IMR-90 (cell line): ENCODE results near the gene CST9. TPM values are rescaled to one million over a fixed set of nuclear protein-coding genes. Genes with fewer than 3 reads are reported as not detected.

Experiments
- ATAC-seq: fragments of 200-7000 bp; cut with Tn5 transposase; 2 replicates; pipeline ENCODE4 v1.9.1; 2020; ENCODE audit warnings: low read depth, mild to moderate bottlenecking, moderate library complexity
- BruUV-seq: library from RNA; stranded (reverse); fragments of 400-500 nt; replicated peaks from 2 replicates; lab custom pipeline; 2021; lab: Mats Ljungman, UMichigan
- CTCF ChIA-PET: fragments of 300-600 bp; formaldehyde crosslinking; extraction: SDS; loops from one replicate; lab custom pipeline; 2021; ENCODE audit warnings: antibody characterized with exemption; lab: Yijun Ruan, JAX
- POLR2A ChIA-PET: fragments of 300-600 bp; sonication (Branson Sonifier 250); formaldehyde crosslinking; loops from one replicate; lab custom pipeline; 2022; ENCODE audit warnings: antibody characterized with exemption; ENCODE audit not compliant: unreplicated experiment; lab: Charles Lee
- DNase-seq: peaks from one replicate; pipeline ENCODE4 v3.0.0; 2013
- H2AFZ ChIP-seq: replicated peaks from 2 replicates; pipeline ENCODE3; 2013; ENCODE audit warnings: low read length, mild to moderate bottlenecking; ENCODE audit not compliant: poor library complexity
- H2AK5ac ChIP-seq: 2 replicates; pipeline ENCODE4 v1.6.1; 2013; ENCODE audit warnings: low read depth, low read length, inconsistent platforms
- H2AK9ac ChIP-seq: replicated peaks from 2 replicates; pipeline ENCODE3; 2013; ENCODE audit warnings: mild to moderate bottlenecking, low read depth, low read length, moderate library complexity; ENCODE audit not compliant: poor library complexity
- H2BK120ac ChIP-seq: 2 replicates; pipeline ENCODE4 v1.6.1; 2013; ENCODE audit warnings: low read depth, low read length, inconsistent platforms
- H2BK15ac ChIP-seq: 3 replicates; pipeline ENCODE4 v1.6.1; 2013; ENCODE audit warnings: low read depth, low read length, inconsistent platforms
- H2BK20ac ChIP-seq: 2 replicates; pipeline ENCODE4 v1.6.1; 2013; ENCODE audit warnings: low read depth, mild to moderate bottlenecking, inconsistent platforms, low read length, moderate library complexity
- H2BK5ac ChIP-seq: 2 replicates; pipeline ENCODE4 v1.6.1; 2013; ENCODE audit warnings: mild to moderate bottlenecking, low read depth, low read length, inconsistent platforms; ENCODE audit not compliant: poor library complexity, severe bottlenecking
- H3K14ac ChIP-seq: replicated peaks from 2 replicates; pipeline ENCODE4 v1.6.1; 2013; ENCODE audit warnings: low read depth, low read length, inconsistent platforms
- H3K18ac ChIP-seq: 2 replicates; pipeline ENCODE4 v1.6.1; 2013; ENCODE audit warnings: low read depth, low read length, control low read depth
- H3K23ac ChIP-seq: 2 replicates; pipeline ENCODE4 v1.6.1; 2013; ENCODE audit warnings: low read depth, low read length, inconsistent platforms
- H3K27ac ChIP-seq: 2 replicates; pipeline ENCODE4 v1.5.1; 2013; ENCODE audit warnings: mild to moderate bottlenecking, control low read depth, low read length; ENCODE audit not compliant: insufficient read depth
- H3K27me3 ChIP-seq: 2 replicates; pipeline ENCODE4 v1.6.1; 2013; ENCODE audit warnings: low read length; ENCODE audit not compliant: control insufficient read depth, insufficient read depth
- H3K36me3 ChIP-seq: 2 replicates; pipeline ENCODE4 v1.6.1; 2013; ENCODE audit warnings: low read length, mixed read lengths; ENCODE audit not compliant: control insufficient read depth, insufficient read depth
- H3K4ac ChIP-seq: 2 replicates; pipeline ENCODE4 v1.6.1; 2013; ENCODE audit warnings: low read depth, low read length, inconsistent platforms
- H3K4me1 ChIP-seq: 2 replicates; pipeline ENCODE4 v1.6.1; 2013; ENCODE audit warnings: low read length, mixed read lengths; ENCODE audit not compliant: control insufficient read depth, insufficient read depth
- H3K4me2 ChIP-seq: 2 replicates; pipeline ENCODE4 v1.6.1; 2013; ENCODE audit warnings: low read depth, mild to moderate bottlenecking, control low read depth, low read length, moderate library complexity
- H3K4me3 ChIP-seq: 2 replicates; pipeline ENCODE4 v1.5.1; 2013; ENCODE audit warnings: low read depth, mild to moderate bottlenecking, control low read depth, low read length, moderate library complexity; ENCODE audit not compliant: insufficient read depth
- H3K56ac ChIP-seq: 2 replicates; pipeline ENCODE4 v1.6.1; 2013; ENCODE audit warnings: low read length, inconsistent platforms; ENCODE audit not compliant: insufficient read depth; ENCODE audit errors: extremely low read depth
- H3K79me1 ChIP-seq, 2 experiments: 2 replicates each; pipeline ENCODE4 v1.6.1; 2013; ENCODE audit warnings: low read length in 2 of 2, inconsistent platforms in 1 of 2, low read depth in 1 of 2
- H3K9ac ChIP-seq: 2 replicates; pipeline ENCODE4 v1.6.1; 2013; ENCODE audit warnings: low read depth, low read length, control low read depth
- H3K9me1 ChIP-seq: 2 replicates; pipeline ENCODE4 v1.6.1; 2013; ENCODE audit warnings: low read length, inconsistent platforms; ENCODE audit not compliant: insufficient read depth
- H3K9me3 ChIP-seq: 2 replicates; pipeline ENCODE4 v1.6.1; 2013; ENCODE audit warnings: low read length; ENCODE audit not compliant: control insufficient read depth, insufficient read depth
- H4K20me1 ChIP-seq: 2 replicates; pipeline ENCODE4 v1.6.1; 2013; ENCODE audit warnings: low read length, inconsistent platforms; ENCODE audit not compliant: insufficient read depth
- H4K5ac ChIP-seq: 2 replicates; pipeline ENCODE4 v1.6.1; 2013; ENCODE audit warnings: mild to moderate bottlenecking, low read depth, low read length, control low read depth
- H4K8ac ChIP-seq, 2 experiments: 2 replicates each; pipeline ENCODE4 v1.6.1; 2013; ENCODE audit warnings: low read depth in 2 of 2, low read length in 2 of 2, control low read depth in 1 of 2, inconsistent platforms in 1 of 2
- H4K91ac ChIP-seq: 2 replicates; pipeline ENCODE4 v1.6.1; 2013; ENCODE audit warnings: low read depth, low read length, inconsistent platforms; ENCODE audit not compliant: insufficient read depth
- CEBPB ChIP-seq: IDR thresholded peaks from 2 replicates; pipeline ENCODE4 v1.6.1; 2012; ENCODE audit warnings: low read depth, low read length, improper control_type of control experiment
- CHD1 ChIP-seq: IDR thresholded peaks from 2 replicates; pipeline ENCODE4 v1.6.1; 2012; ENCODE audit warnings: low read depth, low read length, improper control_type of control experiment
- FOS ChIP-seq: fragments of 150-350 bp; IDR thresholded peaks from 2 replicates; pipeline ENCODE4 v1.6.1; 2016; ENCODE audit warnings: low read depth, low read length
- MAFK ChIP-seq: IDR thresholded peaks from 2 replicates; pipeline ENCODE4 v1.6.1; 2012; ENCODE audit warnings: low read depth, low read length, improper control_type of control experiment
- MAZ ChIP-seq: IDR thresholded peaks from 2 replicates; pipeline ENCODE4 v1.6.1; 2012; ENCODE audit warnings: low read depth, mild to moderate bottlenecking, low read length, improper control_type of control experiment, moderate library complexity, borderline replicate concordance
- MXI1 ChIP-seq: IDR thresholded peaks from 2 replicates; pipeline ENCODE4 v1.6.1; 2012; ENCODE audit warnings: low read depth, mild to moderate bottlenecking, low read length, moderate library complexity, borderline replicate concordance
- RAD21 ChIP-seq: IDR thresholded peaks from 2 replicates; pipeline ENCODE4 v1.6.1; 2012; ENCODE audit warnings: low read length, improper control_type of control experiment
- USF2 ChIP-seq: fragments of 150-350 bp; IDR thresholded peaks from 2 replicates; pipeline ENCODE4 v1.6.1; 2017; ENCODE audit warnings: mild to moderate bottlenecking, antibody characterized with exemption, low read length, low read depth
- WGBS, 2 experiments: methylation state at CpG; one replicate each; pipeline versions ENCODE4 v1.1.5 to v1.1.7; 2013; ENCODE audit warnings: missing lambda C conversion rate in 2 of 2; ENCODE audit not compliant: insufficient read length in 1 of 2; ENCODE audit errors: extremely low coverage in 2 of 2; 5-methylcytosine and 5-hydroxymethylcytosine counted together
- dilution Hi-C: fragments of 300-500 bp; cut with HindIII; formaldehyde crosslinking; loops from one replicate; pipeline ENCODE4 v1.14.3; 2018; ENCODE audit warnings: low sequenced_read_pairs; ENCODE audit not compliant: unreplicated experiment
- in situ Hi-C: fragments of 300-500 bp; cut with MboI; formaldehyde crosslinking; loops from 3 replicates; pipeline ENCODE4 v1.14.3; 2019; ENCODE audit warnings: low sequenced_read_pairs, inconsistent platforms, mixed read lengths
- intact Hi-C: fragments of 100-400 bp; cut with micrococcal nuclease; formaldehyde crosslinking; loops from 2 replicates; pipeline ENCODE4 v1.10.0; 2022
- polyA plus RNA-seq, 3 experiments: library from polyadenylated mRNA; depleted of rRNA; stranded (reverse); fragments of >200 nt; gene quantifications; 2 replicates each; pipeline ENCODE4 v1.2.3, GENCODE V29; 2012; ENCODE audit warnings: low replicate concordance in 1 of 3
- total RNA-seq: library from RNA; depleted of rRNA; stranded (reverse); fragments of >200 nt; gene quantifications from 2 replicates; pipeline ENCODE4 v1.2.3, GENCODE V29; 2012

Gene CST9
- total and polyA plus RNA-seq, 2 of the 4 experiments (the other 2 are of a cell fraction) = not detected

DNA sequence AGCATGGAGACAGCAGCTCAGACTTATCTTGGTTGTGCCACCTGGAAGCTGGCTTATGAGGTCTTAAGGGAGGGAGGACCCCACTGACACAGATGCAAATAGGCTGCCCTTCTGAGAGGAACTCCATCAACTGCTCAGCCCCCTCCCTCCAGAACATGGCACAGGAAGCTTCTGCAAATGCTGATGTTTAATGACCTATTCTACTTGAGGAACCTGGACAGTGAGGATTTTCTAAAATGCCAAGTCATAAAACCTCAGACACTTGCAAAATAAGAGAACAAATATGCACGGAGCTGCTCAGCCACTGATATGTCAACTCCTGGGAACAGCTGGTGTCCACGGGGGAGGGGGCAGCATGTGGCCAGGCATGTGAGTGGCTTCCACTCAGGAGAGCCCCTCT is 3.5 kb downstream of the CST9 start:
- Histone ChIP-seq H3K56ac (no peak overlapping the region), H3K27me3 (peaks cover 20% of the 10 kb centered on the region), H3K18ac (no peak overlapping the region), H4K8ac (no peak overlapping the region), H2BK20ac (no peak overlapping the region), H2AK9ac (no peak overlapping the region), H2AFZ (no peak overlapping the region), H2AK5ac (no peak overlapping the region), H3K9me1 (no peaks in the 10 kb centered on the region), H3K9ac (no peak overlapping the region), H3K79me1 (no peaks in the 10 kb centered on the region), H3K27ac (no peak overlapping the region), H3K4me3 (no peak overlapping the region), H3K23ac (no peak overlapping the region), H2BK120ac (no peak overlapping the region), H3K4me2 (no peak overlapping the region), H4K91ac (no peak overlapping the region), H2BK5ac (no peak overlapping the region), H3K14ac (no peak overlapping the region), H3K36me3 (no peaks in the 10 kb centered on the region), H3K4ac (no peak overlapping the region), H3K4me1 (no peaks in the 10 kb centered on the region), H4K5ac (no peak overlapping the region), H3K9me3 (no peaks in the 10 kb centered on the region), H4K20me1 (no peaks in the 10 kb centered on the region), H2BK15ac (no peak overlapping the region)
- in situ Hi-C loops (loop anchor here (10.0 kb wide), 1 partner anchor 157 kb away; no protein-coding TSS in a partner anchor), dilution Hi-C loops (no loop called here), intact Hi-C loops (loop anchor here (10.0 kb wide), 1 partner anchor 907 kb away; no protein-coding TSS in a partner anchor)
- no TSS peak for BruUV-seq
- TF ChIP-seq CHD1 (no peak), MXI1 (no peak), MAZ (no peak), CEBPB (no peak), MAFK (no peak), RAD21 (no peak), USF2 (no peak), FOS (no peak)
- ChIA-PET POLR2A (no interaction called here), CTCF (no interaction called here)
- WGBS, 2 experiments = 50% methylated on average over 2 of the region's 2 CpGs; no CpG with 5 or more reads in 1 of the 2 experiments
- ATAC-seq = no peak
- no peak for DNase-seq
